GM20431 (cell line): ENCODE data around the gene CETP.

Source experiments
- in situ Hi-C: fragments of 300-500 bp; cut with MseI, MboI; formaldehyde crosslinking; loops from one replicate; pipeline ENCODE4 v1.15.0; 2020; ENCODE audit warnings: low sequenced_read_pairs; ENCODE audit not compliant: unreplicated experiment

CETP gene

DNA sequence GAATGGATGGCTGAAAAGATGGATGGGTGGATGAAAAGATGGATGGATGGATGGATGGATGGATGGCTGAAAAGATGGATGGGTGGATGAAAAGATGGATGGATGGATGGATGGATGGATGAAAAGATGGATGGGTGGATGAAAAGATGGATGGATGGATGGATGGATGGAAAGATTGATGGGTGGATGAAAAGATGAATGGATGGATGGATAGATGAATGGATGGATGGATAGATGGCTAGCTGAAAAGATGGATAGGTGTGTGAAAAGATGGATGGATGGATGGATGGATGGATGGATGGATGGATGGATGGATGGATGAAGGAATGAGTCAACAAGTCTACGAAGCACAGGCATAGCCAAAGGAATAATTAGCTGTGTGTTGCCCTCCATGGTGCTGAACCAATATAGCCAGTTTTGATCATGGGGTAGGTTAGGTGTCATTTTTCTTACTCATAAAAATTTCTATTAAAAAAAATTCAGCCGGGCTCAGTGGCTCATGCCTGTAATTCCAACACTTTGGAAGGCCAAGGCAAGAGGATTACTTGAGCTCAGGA, 68.7 kb downstream of the CETP start:
- in situ Hi-C loops = no loop called here

DNA sequence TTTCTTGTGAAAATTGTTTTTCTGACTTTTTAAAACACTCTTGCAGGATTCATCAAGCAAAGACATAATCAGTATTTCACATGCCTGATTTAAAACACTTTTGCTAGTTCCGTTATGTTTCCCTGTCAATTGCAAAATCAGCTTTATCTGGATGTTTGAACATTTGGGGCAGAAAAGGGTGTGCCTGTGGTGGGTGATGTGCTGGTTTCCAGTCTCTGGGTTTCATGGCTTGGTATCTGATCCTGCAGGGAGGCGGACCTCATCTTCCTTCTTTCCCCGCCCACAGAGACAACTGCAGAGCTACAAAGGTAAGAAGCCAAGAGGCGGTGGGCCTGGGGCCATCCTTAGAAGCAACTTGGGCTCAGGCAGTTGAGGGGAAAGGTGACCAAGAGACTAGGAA, 69.4 kb downstream of the CETP start:
- in situ Hi-C loops = no loop called here

DNA sequence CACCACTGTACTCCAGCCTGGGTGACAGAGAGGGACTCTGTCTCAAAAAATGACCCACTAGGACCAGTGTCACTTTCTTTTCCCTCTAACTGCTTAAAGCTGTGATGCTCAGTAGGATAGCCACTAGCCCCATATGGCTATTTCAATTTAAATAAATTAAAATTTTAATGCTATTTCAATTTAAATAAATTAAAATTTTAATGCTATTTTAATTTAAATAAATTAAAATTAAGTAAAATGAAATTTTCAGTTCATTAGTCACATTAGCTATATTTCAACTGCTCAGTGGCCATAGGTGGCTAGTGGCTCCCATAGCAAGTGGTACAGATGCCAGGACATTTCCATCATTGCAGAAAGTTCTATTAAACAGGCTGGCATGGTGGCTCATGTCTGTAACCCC, 70.6 kb downstream of the CETP start:
- in situ Hi-C loops = no loop called here

DNA sequence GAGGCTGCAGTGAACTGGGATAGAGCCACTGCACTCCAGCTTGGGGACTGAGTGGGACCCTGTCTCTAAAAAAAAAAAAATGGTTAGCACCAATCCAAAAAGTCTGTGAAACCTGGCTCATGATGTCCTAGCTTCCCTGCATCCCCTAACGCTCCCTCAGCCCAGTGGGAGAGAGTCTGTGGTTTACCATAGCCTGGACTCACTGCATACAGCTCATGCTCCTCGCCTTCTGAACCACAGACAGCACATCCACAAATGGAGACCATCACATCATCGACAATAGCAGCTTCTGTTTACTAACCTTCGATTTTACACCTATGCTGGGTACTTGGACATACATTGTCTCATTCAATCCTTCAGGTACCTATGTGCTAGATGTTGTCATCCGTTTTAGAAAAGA, 71.2 kb downstream of the CETP start:
- in situ Hi-C loops = no loop called here
